ENCODE data around the gene IRAK4. TPM values are rescaled to one million over a fixed set of nuclear protein-coding genes. Genes with fewer than 3 reads are reported as not detected.
"Not testable (repeated sequence)": the region's sequence is repeated elsewhere in the genome, so short reads cannot be mapped to it uniquely, and the experiment has no call there.

IRAK4 gene
- total RNA-seq, 2 donors from 2014 or later = 38.4 to 68.8 TPM

DNA sequence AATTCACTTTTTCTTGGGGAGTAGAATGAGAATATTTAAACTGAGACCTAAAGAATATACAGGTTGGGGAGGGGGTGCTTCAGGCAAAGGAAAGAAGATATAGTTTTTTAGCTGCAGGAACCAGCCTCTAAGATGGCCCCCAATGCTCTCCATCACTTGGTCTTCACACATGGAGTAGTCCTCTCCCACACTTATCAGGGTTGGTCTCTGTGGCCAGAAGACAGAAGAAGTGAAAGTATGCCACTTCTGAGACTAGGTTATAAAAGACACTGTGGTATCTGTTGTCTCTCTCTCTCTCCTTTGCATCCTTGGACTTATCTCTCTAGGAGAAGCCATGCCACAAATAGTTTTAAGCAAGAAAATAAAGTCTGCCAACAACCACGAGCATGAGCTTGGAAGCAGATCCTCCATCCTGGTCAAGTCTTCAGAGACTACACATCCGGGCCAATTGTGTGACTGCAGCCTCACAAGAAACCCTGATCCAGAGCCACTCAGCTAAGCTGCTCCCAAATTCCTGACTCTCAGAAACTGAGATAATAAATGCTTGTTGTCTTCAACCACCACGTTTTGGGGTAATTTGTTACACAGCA lies 18.1 kb upstream of the IRAK4 start:
- ATAC-seq (ENCODE audit: insufficient number of reproducible peaks, low FRiP score, low read depth) = no peak

DNA sequence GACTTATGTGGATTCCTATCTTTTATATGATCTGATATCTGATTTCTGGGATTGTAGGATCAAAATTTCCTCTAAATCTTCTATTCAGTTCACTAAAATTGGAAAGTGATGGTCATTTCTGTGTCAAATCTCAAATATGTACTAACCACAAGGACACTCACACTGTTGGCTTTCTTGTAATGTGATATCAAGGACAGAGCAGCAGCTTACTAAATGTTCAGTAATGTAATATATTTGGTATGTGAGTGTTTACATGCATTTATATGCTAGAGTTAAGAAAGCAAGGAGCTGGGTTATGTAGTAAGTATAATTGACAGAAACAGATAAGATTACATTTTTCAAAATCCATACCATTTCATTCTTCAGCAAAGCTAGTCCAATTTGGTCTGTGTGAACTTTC lies 16.6 kb upstream of the IRAK4 start:
- TF ChIP-seq, protein P1, sequence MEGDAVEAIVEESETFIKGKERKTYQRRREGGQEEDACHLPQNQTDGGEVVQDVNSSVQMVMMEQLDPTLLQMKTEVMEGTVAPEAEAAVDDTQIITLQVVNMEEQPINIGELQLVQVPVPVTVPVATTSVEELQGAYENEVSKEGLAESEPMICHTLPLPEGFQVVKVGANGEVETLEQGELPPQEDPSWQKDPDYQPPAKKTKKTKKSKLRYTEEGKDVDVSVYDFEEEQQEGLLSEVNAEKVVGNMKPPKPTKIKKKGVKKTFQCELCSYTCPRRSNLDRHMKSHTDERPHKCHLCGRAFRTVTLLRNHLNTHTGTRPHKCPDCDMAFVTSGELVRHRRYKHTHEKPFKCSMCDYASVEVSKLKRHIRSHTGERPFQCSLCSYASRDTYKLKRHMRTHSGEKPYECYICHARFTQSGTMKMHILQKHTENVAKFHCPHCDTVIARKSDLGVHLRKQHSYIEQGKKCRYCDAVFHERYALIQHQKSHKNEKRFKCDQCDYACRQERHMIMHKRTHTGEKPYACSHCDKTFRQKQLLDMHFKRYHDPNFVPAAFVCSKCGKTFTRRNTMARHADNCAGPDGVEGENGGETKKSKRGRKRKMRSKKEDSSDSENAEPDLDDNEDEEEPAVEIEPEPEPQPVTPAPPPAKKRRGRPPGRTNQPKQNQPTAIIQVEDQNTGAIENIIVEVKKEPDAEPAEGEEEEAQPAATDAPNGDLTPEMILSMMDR (IDR thresholded peaks at IDR 0.05) = no peak
- Histone ChIP-seq H3K27ac (no peak overlapping the region), H3K4me3 (no peak overlapping the region), H3K4me1 (ENCODE audit: control insufficient read depth in 1 of 2, low read depth in 2 of 2) (no peaks in the 10 kb centered on the region), H3K27me3 (replicated peaks; ENCODE audit: insufficient read depth) (no peaks in the 10 kb centered on the region), H3K36me3 (peaks cover 2% of the 10 kb centered on the region), H3K9me3 (no peaks in the 10 kb centered on the region)
- ATAC-seq (ENCODE audit: insufficient number of reproducible peaks, low FRiP score, low read depth) = no peak
- no peak for DNase-seq (ENCODE audit: low spot score)

More for the DNA sequence above, 18.1 kb upstream of the IRAK4 start:
- DNase-seq (ENCODE audit: low spot score) = no peak
- TF ChIP-seq, protein P1 (IDR thresholded peaks at IDR 0.05) = no peak
- H3K36me3 ChIP-seq = peaks cover 2% of the 10 kb centered on the region
- H3K4me3 ChIP-seq = no peak overlapping the region
- H3K4me1 ChIP-seq (ENCODE audit: control insufficient read depth in 1 of 2, low read depth in 2 of 2) = no peaks in the 10 kb centered on the region
- no peaks in the 10 kb centered on the region for H3K9me3 ChIP-seq
- H3K27ac ChIP-seq = no peak overlapping the region
- no peaks in the 10 kb centered on the region for H3K27me3 ChIP-seq (replicated peaks; ENCODE audit: insufficient read depth)

DNA sequence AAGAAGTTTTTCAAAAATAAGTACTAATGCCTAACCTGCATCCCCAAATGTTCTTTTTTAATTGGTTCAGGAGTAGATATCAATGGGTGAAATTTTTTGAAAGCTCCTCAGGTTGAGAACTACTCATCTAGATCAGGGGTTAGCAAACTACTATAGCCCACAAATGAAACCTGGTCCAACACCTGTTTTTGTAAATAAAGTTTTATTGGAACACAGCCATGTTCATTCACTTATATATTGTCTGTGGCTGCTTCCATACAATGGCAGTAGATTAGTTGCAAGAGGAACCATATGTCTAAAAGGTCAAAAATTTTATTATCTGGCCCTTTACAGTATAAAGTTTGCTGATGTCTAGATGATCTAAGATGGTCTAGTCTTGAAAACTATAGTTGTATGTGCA lies 13.9 kb upstream of the IRAK4 start:
- no peak overlapping the region for H3K4me3 ChIP-seq
- TF ChIP-seq, protein P1 (IDR thresholded peaks at IDR 0.05) = no peak
- ATAC-seq (ENCODE audit: insufficient number of reproducible peaks, low FRiP score, low read depth) = no peak
- no peaks in the 10 kb centered on the region for H3K4me1 ChIP-seq (ENCODE audit: control insufficient read depth in 1 of 2, low read depth in 2 of 2)
- no peaks in the 10 kb centered on the region for H3K27me3 ChIP-seq (replicated peaks; ENCODE audit: insufficient read depth)
- DNase-seq (ENCODE audit: low spot score) = no peak
- peaks cover 2% of the 10 kb centered on the region for H3K36me3 ChIP-seq
- no peaks in the 10 kb centered on the region for H3K9me3 ChIP-seq
- no peak overlapping the region for H3K27ac ChIP-seq

GRCh38 chr12:43749016-43749415 lies 9.7 kb upstream of the IRAK4 start:
- no peak for ATAC-seq (ENCODE audit: insufficient number of reproducible peaks, low FRiP score, low read depth)
- TF ChIP-seq, protein P1 (IDR thresholded peaks at IDR 0.05) = no peak
- no peak for DNase-seq (ENCODE audit: low spot score)

DNA sequence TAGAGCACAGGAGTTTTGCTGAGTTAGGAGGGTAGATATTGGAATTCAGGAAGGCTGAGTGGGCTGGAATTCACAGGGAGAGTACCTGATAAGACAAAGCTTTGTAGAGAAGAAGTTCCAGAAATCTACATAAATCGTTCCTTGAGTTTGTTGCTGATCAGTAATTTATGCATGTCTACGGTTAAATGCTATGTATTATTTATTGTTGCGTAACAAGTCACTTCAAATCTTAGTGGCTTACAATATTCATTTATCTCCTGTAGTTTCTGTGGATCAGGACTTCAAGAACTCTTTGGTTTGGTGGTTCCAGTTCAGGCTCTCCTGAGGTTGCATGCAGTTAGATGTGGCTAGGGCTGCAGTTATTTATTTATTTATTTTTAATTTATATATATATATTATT lies 7.9 kb upstream of the IRAK4 start:
- Histone ChIP-seq H3K4me1 (ENCODE audit: control insufficient read depth in 1 of 2, low read depth in 2 of 2) (peaks cover 3 to 7% of the 10 kb centered on the region in 2 donors), H3K36me3 (peaks cover 5% of the 10 kb centered on the region), H3K27me3 (replicated peaks; ENCODE audit: insufficient read depth) (no peaks in the 10 kb centered on the region), H3K27ac (no peak overlapping the region), H3K9me3 (no peaks in the 10 kb centered on the region), H3K4me3 (no peak overlapping the region)
- ATAC-seq (ENCODE audit: insufficient number of reproducible peaks, low FRiP score, low read depth) (no peak), DNase-seq (ENCODE audit: low spot score) (no peak)
- TF ChIP-seq, protein P1 (IDR thresholded peaks at IDR 0.05) = no peak

More at GRCh38 chr12:43749016-43749415, 9.7 kb upstream of the IRAK4 start:
- H3K27me3 ChIP-seq (replicated peaks; ENCODE audit: insufficient read depth) = no peaks in the 10 kb centered on the region
- peaks cover 3 to 7% of the 10 kb centered on the region in 2 donors for H3K4me1 ChIP-seq (ENCODE audit: control insufficient read depth in 1 of 2, low read depth in 2 of 2)
- H3K27ac ChIP-seq = no peak overlapping the region
- H3K9me3 ChIP-seq = no peaks in the 10 kb centered on the region
- no peak overlapping the region for H3K4me3 ChIP-seq
- peaks cover 5% of the 10 kb centered on the region for H3K36me3 ChIP-seq

GRCh38 chr12:43751360-43751759 lies 7.4 kb upstream of the IRAK4 start:
- ATAC-seq (ENCODE audit: insufficient number of reproducible peaks, low FRiP score, low read depth); H3K27ac ChIP-seq; H3K36me3 ChIP-seq; H3K4me1 ChIP-seq (ENCODE audit: control insufficient read depth in 1 of 2, low read depth in 2 of 2); DNase-seq (ENCODE audit: low spot score); H3K4me3 ChIP-seq; H3K27me3 ChIP-seq (replicated peaks; ENCODE audit: insufficient read depth); H3K9me3 ChIP-seq: not testable (repeated sequence)
